IMR-90 (cell line): Measurements from ENCODE around the gene ESYT3. TPM values are rescaled to one million over a fixed set of nuclear protein-coding genes. Genes with fewer than 3 reads are reported as not detected.

Source experiments
- ATAC-seq: fragments of 200-7000 bp; cut with Tn5 transposase; 2 replicates; pipeline ENCODE4 v1.9.1; 2020; ENCODE audit warnings: low read depth, mild to moderate bottlenecking, moderate library complexity
- BruUV-seq: library from RNA; stranded (reverse); fragments of 400-500 nt; replicated peaks from 2 replicates; lab custom pipeline; 2021; lab: Mats Ljungman, UMichigan
- CTCF ChIA-PET: fragments of 300-600 bp; formaldehyde crosslinking; extraction: SDS; loops from one replicate; lab custom pipeline; 2021; ENCODE audit warnings: antibody characterized with exemption; lab: Yijun Ruan, JAX
- POLR2A ChIA-PET: fragments of 300-600 bp; sonication (Branson Sonifier 250); formaldehyde crosslinking; loops from one replicate; lab custom pipeline; 2022; ENCODE audit warnings: antibody characterized with exemption; ENCODE audit not compliant: unreplicated experiment; lab: Charles Lee
- DNase-seq: peaks from one replicate; pipeline ENCODE4 v3.0.0; 2013
- H2AFZ ChIP-seq: replicated peaks from 2 replicates; pipeline ENCODE3; 2013; ENCODE audit warnings: low read length, mild to moderate bottlenecking; ENCODE audit not compliant: poor library complexity
- H2AK5ac ChIP-seq: 2 replicates; pipeline ENCODE4 v1.6.1; 2013; ENCODE audit warnings: low read depth, low read length, inconsistent platforms
- H2AK9ac ChIP-seq: replicated peaks from 2 replicates; pipeline ENCODE3; 2013; ENCODE audit warnings: mild to moderate bottlenecking, low read depth, low read length, moderate library complexity; ENCODE audit not compliant: poor library complexity
- H2BK120ac ChIP-seq: 2 replicates; pipeline ENCODE4 v1.6.1; 2013; ENCODE audit warnings: low read depth, low read length, inconsistent platforms
- H2BK15ac ChIP-seq: 3 replicates; pipeline ENCODE4 v1.6.1; 2013; ENCODE audit warnings: low read depth, low read length, inconsistent platforms
- H2BK20ac ChIP-seq: 2 replicates; pipeline ENCODE4 v1.6.1; 2013; ENCODE audit warnings: low read depth, mild to moderate bottlenecking, inconsistent platforms, low read length, moderate library complexity
- H2BK5ac ChIP-seq: 2 replicates; pipeline ENCODE4 v1.6.1; 2013; ENCODE audit warnings: mild to moderate bottlenecking, low read depth, low read length, inconsistent platforms; ENCODE audit not compliant: poor library complexity, severe bottlenecking
- H3K14ac ChIP-seq: replicated peaks from 2 replicates; pipeline ENCODE4 v1.6.1; 2013; ENCODE audit warnings: low read depth, low read length, inconsistent platforms
- H3K18ac ChIP-seq: 2 replicates; pipeline ENCODE4 v1.6.1; 2013; ENCODE audit warnings: low read depth, low read length, control low read depth
- H3K23ac ChIP-seq: 2 replicates; pipeline ENCODE4 v1.6.1; 2013; ENCODE audit warnings: low read depth, low read length, inconsistent platforms
- H3K27ac ChIP-seq: 2 replicates; pipeline ENCODE4 v1.5.1; 2013; ENCODE audit warnings: mild to moderate bottlenecking, control low read depth, low read length; ENCODE audit not compliant: insufficient read depth
- H3K27me3 ChIP-seq: 2 replicates; pipeline ENCODE4 v1.6.1; 2013; ENCODE audit warnings: low read length; ENCODE audit not compliant: control insufficient read depth, insufficient read depth
- H3K36me3 ChIP-seq: 2 replicates; pipeline ENCODE4 v1.6.1; 2013; ENCODE audit warnings: low read length, mixed read lengths; ENCODE audit not compliant: control insufficient read depth, insufficient read depth
- H3K4ac ChIP-seq: 2 replicates; pipeline ENCODE4 v1.6.1; 2013; ENCODE audit warnings: low read depth, low read length, inconsistent platforms
- H3K4me1 ChIP-seq: 2 replicates; pipeline ENCODE4 v1.6.1; 2013; ENCODE audit warnings: low read length, mixed read lengths; ENCODE audit not compliant: control insufficient read depth, insufficient read depth
- H3K4me2 ChIP-seq: 2 replicates; pipeline ENCODE4 v1.6.1; 2013; ENCODE audit warnings: low read depth, mild to moderate bottlenecking, control low read depth, low read length, moderate library complexity
- H3K4me3 ChIP-seq: 2 replicates; pipeline ENCODE4 v1.5.1; 2013; ENCODE audit warnings: low read depth, mild to moderate bottlenecking, control low read depth, low read length, moderate library complexity; ENCODE audit not compliant: insufficient read depth
- H3K56ac ChIP-seq: 2 replicates; pipeline ENCODE4 v1.6.1; 2013; ENCODE audit warnings: low read length, inconsistent platforms; ENCODE audit not compliant: insufficient read depth; ENCODE audit errors: extremely low read depth
- H3K79me1 ChIP-seq, 2 experiments: 2 replicates each; pipeline ENCODE4 v1.6.1; 2013; ENCODE audit warnings: low read length in 2 of 2, inconsistent platforms in 1 of 2, low read depth in 1 of 2
- H3K9ac ChIP-seq: 2 replicates; pipeline ENCODE4 v1.6.1; 2013; ENCODE audit warnings: low read depth, low read length, control low read depth
- H3K9me1 ChIP-seq: 2 replicates; pipeline ENCODE4 v1.6.1; 2013; ENCODE audit warnings: low read length, inconsistent platforms; ENCODE audit not compliant: insufficient read depth
- H3K9me3 ChIP-seq: 2 replicates; pipeline ENCODE4 v1.6.1; 2013; ENCODE audit warnings: low read length; ENCODE audit not compliant: control insufficient read depth, insufficient read depth
- H4K20me1 ChIP-seq: 2 replicates; pipeline ENCODE4 v1.6.1; 2013; ENCODE audit warnings: low read length, inconsistent platforms; ENCODE audit not compliant: insufficient read depth
- H4K5ac ChIP-seq: 2 replicates; pipeline ENCODE4 v1.6.1; 2013; ENCODE audit warnings: mild to moderate bottlenecking, low read depth, low read length, control low read depth
- H4K8ac ChIP-seq, 2 experiments: 2 replicates each; pipeline ENCODE4 v1.6.1; 2013; ENCODE audit warnings: low read depth in 2 of 2, low read length in 2 of 2, control low read depth in 1 of 2, inconsistent platforms in 1 of 2
- H4K91ac ChIP-seq: 2 replicates; pipeline ENCODE4 v1.6.1; 2013; ENCODE audit warnings: low read depth, low read length, inconsistent platforms; ENCODE audit not compliant: insufficient read depth
- CEBPB ChIP-seq: IDR thresholded peaks from 2 replicates; pipeline ENCODE4 v1.6.1; 2012; ENCODE audit warnings: low read depth, low read length, improper control_type of control experiment
- FOS ChIP-seq: fragments of 150-350 bp; IDR thresholded peaks from 2 replicates; pipeline ENCODE4 v1.6.1; 2016; ENCODE audit warnings: low read depth, low read length
- MAZ ChIP-seq: IDR thresholded peaks from 2 replicates; pipeline ENCODE4 v1.6.1; 2012; ENCODE audit warnings: low read depth, mild to moderate bottlenecking, low read length, improper control_type of control experiment, moderate library complexity, borderline replicate concordance
- POLR2A ChIP-seq: IDR thresholded peaks from 2 replicates; pipeline ENCODE4 v1.6.1; 2012; ENCODE audit warnings: mild to moderate bottlenecking, low read depth, low read length
- WGBS, 2 experiments: methylation state at CpG; one replicate each; pipeline versions ENCODE4 v1.1.5 to v1.1.7; 2013; ENCODE audit warnings: missing lambda C conversion rate in 2 of 2; ENCODE audit not compliant: insufficient read length in 1 of 2; ENCODE audit errors: extremely low coverage in 2 of 2; 5-methylcytosine and 5-hydroxymethylcytosine counted together
- dilution Hi-C: fragments of 300-500 bp; cut with HindIII; formaldehyde crosslinking; loops from one replicate; pipeline ENCODE4 v1.14.3; 2018; ENCODE audit warnings: low sequenced_read_pairs; ENCODE audit not compliant: unreplicated experiment
- in situ Hi-C: fragments of 300-500 bp; cut with MboI; formaldehyde crosslinking; loops from 3 replicates; pipeline ENCODE4 v1.14.3; 2019; ENCODE audit warnings: low sequenced_read_pairs, inconsistent platforms, mixed read lengths
- intact Hi-C: fragments of 100-400 bp; cut with micrococcal nuclease; formaldehyde crosslinking; loops from 2 replicates; pipeline ENCODE4 v1.10.0; 2022
- polyA plus RNA-seq, 3 experiments: library from polyadenylated mRNA; depleted of rRNA; stranded (reverse); fragments of >200 nt; gene quantifications; 2 replicates each; pipeline ENCODE4 v1.2.3, GENCODE V29; 2012; ENCODE audit warnings: low replicate concordance in 1 of 3
- total RNA-seq: library from RNA; depleted of rRNA; stranded (reverse); fragments of >200 nt; gene quantifications from 2 replicates; pipeline ENCODE4 v1.2.3, GENCODE V29; 2012
- TF ChIP-seq, protein P1 (sequence below): conservative IDR thresholded peaks from 2 replicates; pipeline ENCODE4 v1.5.1; 2012; ENCODE audit warnings: mild to moderate bottlenecking, low read depth, low read length, improper control_type of control experiment

Gene ESYT3
- total and polyA plus RNA-seq, 2 of the 4 experiments (the other 2 are of a cell fraction) = under 0.01 to 0.02 TPM

DNA sequence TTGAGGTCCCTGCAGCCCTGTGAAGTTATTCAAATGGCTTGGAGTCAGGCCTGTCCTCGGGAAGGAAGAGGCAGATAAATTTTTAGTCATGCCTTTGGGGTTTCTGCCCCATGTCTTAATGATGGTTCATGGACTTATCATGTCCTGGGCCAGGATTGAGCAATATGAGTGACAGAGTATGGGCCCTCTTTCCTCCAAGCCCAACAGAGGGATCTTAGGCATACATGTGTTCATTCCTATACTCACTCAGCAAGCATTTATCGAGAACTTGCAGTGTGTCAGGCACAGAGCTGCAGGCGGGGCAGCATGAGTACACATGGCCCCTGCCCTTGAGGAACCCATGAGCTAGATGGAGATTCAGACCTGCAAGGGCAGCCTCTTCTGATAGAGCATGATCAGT is 6.2 kb downstream of the ESYT3 start:
- no peak overlapping the region; the same call in 1 of the 2 replicates for H3K14ac ChIP-seq
- H2BK20ac ChIP-seq = no peak overlapping the region
- no peak overlapping the region for H2AK9ac ChIP-seq
- H3K27ac ChIP-seq = no peak overlapping the region
- in situ Hi-C loops = no loop called here
- peak overlapping the region; percentile 35 for H2AFZ ChIP-seq
- no peak overlapping the region for H4K91ac ChIP-seq
- no peak overlapping the region for H4K8ac ChIP-seq
- POLR2A ChIA-PET = no interaction called here
- H3K18ac ChIP-seq = no peak overlapping the region
- peaks cover 7% of the 10 kb centered on the region; the same call in 1 of the 2 replicates for H3K4me1 ChIP-seq
- H3K36me3 ChIP-seq = no peaks in the 10 kb centered on the region
- H2BK5ac ChIP-seq = no peak overlapping the region
- no peak overlapping the region for H2BK15ac ChIP-seq
- no peak overlapping the region for H3K4ac ChIP-seq
- H4K5ac ChIP-seq = no peak overlapping the region
- H4K20me1 ChIP-seq = no peaks in the 10 kb centered on the region
- no peak overlapping the region for H3K9ac ChIP-seq
- H3K4me2 ChIP-seq = no peak overlapping the region
- peak; percentile 23 for DNase-seq
- H2BK120ac ChIP-seq = no peak overlapping the region
- H3K4me3 ChIP-seq = no peak overlapping the region
- dilution Hi-C loops = no loop called here
- no peak overlapping the region for H3K56ac ChIP-seq
- no peaks in the 10 kb centered on the region for H3K9me3 ChIP-seq
- WGBS, 2 experiments = no CpG with 5 or more reads among the region's 3 CpGs
- CTCF ChIA-PET = no interaction called here
- intact Hi-C loops = no loop called here
- no peak overlapping the region; the same call in 1 of the 2 replicates for H3K23ac ChIP-seq
- H3K79me1 ChIP-seq = no peaks in the 10 kb centered on the region
- peaks cover 36% of the 10 kb centered on the region for H3K27me3 ChIP-seq
- H3K9me1 ChIP-seq = peaks cover 6% of the 10 kb centered on the region; the same call in 1 of the 2 replicates
- BruUV-seq = no TSS peak
- TF ChIP-seq CEBPB = peak; percentile 87
- TF ChIP-seq FOS = no peak
- no peak for TF ChIP-seq MAZ
- TF ChIP-seq, protein P1, sequence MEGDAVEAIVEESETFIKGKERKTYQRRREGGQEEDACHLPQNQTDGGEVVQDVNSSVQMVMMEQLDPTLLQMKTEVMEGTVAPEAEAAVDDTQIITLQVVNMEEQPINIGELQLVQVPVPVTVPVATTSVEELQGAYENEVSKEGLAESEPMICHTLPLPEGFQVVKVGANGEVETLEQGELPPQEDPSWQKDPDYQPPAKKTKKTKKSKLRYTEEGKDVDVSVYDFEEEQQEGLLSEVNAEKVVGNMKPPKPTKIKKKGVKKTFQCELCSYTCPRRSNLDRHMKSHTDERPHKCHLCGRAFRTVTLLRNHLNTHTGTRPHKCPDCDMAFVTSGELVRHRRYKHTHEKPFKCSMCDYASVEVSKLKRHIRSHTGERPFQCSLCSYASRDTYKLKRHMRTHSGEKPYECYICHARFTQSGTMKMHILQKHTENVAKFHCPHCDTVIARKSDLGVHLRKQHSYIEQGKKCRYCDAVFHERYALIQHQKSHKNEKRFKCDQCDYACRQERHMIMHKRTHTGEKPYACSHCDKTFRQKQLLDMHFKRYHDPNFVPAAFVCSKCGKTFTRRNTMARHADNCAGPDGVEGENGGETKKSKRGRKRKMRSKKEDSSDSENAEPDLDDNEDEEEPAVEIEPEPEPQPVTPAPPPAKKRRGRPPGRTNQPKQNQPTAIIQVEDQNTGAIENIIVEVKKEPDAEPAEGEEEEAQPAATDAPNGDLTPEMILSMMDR = no peak
- no peak for TF ChIP-seq POLR2A
- no peak overlapping the region for H2AK5ac ChIP-seq
- 0 out of 2 replicates have a peak, but pooled peaks have one; percentile 9 for ATAC-seq
